HPDE6-E6E7 (cell line): ENCODE measurements around the gene TAMALIN.

Source experiments
- DNase-seq: peaks from one replicate; pipeline ENCODE4 v3.0.0; 2011; ENCODE audit warnings: missing footprints; ENCODE audit errors: extremely low spot score

The TAMALIN gene

DNA sequence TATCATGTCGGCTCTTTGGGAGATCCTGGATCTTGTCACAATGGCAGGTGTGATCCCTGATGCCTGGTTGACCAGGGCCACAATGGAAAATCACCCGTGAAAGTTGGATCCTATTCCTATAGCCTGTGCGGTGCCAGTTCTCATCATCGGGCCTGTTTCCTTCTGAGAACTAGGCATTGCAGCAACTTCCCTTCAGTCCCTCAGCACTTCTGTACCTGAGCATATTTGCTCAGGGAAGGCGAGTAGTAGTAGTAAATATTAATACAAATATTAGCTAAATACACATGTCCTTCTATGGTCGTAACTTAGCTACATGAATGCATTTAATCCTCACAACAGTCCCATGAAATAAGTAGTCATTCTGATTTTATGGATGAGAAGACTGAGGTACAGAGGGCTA, 22.1 kb upstream of the TAMALIN start:
- DNase-seq: no peak

DNA sequence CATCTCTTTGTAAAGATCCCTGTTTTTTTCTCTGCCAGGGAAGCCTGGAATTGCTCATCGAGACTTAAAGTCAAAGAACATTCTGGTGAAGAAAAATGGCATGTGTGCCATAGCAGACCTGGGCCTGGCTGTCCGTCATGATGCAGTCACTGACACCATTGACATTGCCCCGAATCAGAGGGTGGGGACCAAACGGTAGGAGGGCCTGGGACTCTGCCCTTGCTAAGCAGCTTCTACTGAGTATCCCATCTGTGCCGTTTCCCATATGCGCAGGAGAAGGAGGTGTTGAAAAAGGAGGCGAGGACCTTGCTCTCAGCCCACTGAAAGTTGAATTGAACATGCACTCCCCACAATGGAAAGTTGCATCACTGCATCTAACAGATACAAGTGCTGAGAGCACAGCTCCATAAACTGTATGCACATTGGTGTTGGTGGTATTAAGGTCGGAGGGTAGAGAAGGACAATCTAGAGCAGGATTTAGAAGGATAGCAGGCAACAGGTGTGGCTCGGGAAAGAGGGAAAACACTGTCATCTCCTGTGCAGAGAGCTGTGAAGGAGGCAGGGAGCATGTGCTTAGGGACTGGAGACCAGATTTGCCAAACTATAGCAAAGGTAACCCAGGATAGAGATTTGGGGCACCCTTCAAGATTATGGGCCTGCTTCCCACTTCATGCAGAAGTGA, 21.5 kb upstream of the TAMALIN start:
- DNase-seq: no peak

DNA sequence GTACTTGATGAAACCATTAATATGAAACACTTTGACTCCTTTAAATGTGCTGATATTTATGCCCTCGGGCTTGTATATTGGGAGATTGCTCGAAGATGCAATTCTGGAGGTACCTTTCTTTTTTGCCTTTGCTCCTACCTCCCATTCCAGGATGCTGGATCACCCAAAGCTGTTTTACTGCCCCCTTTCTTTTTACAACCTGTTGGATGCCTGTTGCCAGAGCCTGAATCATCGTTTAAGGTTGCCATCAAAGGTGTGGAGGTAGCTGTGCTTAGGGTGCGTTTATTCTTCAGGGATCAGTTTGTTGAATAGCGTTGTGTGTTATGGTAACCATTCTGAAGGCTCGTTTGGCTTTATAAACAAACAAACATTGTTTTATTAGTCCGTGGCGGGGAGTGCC, 19.9 kb upstream of the TAMALIN start:
- no peak for DNase-seq

DNA sequence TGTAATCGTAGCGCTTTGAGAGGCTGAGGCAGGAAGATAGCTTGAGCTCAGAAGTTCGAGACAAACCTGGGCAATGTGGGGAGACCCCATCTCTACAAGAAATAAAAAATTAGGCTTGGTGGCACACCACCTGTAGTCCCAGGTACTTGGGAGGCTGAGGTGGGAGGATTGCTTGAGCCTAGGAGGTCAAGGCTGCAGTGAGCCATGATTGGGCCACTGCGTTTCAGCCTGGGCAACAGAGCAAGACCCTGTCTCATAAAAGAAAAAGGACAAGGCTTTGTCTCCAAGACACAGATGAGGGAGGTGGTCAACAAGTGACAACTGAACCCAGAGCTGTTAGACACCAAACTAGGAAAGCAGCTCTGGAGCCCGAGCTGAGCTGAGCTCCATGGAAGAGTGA, 14.5 kb upstream of the TAMALIN start:
- DNase-seq: no peak

DNA sequence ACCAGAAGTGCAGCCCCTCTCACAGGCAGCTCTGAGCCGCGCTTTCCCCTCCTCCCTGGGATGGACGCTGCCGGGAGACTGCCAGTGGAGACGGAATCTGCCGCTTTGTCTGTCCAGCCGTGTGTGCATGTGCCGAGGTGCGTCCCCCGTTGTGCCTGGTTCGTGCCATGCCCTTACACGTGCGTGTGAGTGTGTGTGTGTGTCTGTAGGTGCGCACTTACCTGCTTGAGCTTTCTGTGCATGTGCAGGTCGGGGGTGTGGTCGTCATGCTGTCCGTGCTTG, 12.3 kb upstream of the TAMALIN start:
- DNase-seq: no peak

- no peak for DNase-seq
These were observed 11.8 kb upstream of the TAMALIN start for GRCh38 chr12:51994959-51995358.

DNA sequence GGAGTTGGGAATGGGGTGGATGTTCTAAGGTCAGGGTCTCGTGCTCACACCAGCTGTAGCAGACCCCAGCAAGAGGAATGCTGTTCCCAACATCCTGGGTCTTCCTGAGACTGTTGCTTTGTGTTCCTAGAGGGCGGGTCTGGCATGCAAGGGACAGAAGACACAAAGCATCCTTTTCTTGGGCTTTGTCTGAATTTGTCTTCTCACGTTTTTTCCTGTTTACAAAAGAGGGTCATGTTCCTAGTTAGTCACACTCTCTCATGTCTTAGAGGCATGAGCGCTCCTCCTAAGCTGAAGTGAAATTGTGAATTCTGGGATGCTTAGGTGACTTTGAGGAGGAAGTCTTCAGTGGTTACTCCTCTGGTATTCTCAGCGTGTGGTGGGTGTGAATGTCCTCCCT, 9.6 kb upstream of the TAMALIN start:
- no peak for DNase-seq

DNA sequence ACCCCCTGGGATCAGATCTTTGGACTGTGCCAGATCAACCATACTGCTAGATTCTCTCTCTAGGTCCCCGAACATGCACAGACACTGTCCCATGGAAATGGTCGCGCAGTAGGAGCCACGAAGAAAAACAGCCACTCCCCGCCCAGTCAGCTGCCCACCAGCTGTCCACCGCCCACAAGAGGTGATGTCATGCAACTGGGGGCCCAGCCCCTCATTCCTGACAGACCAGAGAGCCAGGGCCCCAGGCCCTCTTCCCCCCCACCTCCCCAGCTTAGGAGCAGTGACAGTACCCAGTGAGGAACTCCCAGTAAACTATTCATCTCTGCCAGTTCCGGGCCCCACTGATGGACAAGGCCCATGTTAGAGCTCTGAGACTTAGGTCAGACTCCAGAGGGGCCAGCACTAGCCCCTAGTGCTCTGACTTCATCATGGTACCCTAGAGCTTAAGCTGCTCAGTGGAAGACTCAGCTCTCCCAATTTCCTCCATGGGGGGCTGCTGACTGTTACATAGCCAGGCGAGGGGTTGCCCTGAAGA, 3.7 kb upstream of the TAMALIN start:
- no peak for DNase-seq

- DNase-seq: no peak
These were observed 3.2 kb upstream of the TAMALIN start for GRCh38 chr12:52003591-52003990.

- DNase-seq: peak; percentile 61
These were observed 2.6 kb upstream of the TAMALIN start for GRCh38 chr12:52004042-52004648.

GRCh38 chr12:52005218-52005902, 1.4 kb upstream of the TAMALIN start:
- no peak for DNase-seq

DNA sequence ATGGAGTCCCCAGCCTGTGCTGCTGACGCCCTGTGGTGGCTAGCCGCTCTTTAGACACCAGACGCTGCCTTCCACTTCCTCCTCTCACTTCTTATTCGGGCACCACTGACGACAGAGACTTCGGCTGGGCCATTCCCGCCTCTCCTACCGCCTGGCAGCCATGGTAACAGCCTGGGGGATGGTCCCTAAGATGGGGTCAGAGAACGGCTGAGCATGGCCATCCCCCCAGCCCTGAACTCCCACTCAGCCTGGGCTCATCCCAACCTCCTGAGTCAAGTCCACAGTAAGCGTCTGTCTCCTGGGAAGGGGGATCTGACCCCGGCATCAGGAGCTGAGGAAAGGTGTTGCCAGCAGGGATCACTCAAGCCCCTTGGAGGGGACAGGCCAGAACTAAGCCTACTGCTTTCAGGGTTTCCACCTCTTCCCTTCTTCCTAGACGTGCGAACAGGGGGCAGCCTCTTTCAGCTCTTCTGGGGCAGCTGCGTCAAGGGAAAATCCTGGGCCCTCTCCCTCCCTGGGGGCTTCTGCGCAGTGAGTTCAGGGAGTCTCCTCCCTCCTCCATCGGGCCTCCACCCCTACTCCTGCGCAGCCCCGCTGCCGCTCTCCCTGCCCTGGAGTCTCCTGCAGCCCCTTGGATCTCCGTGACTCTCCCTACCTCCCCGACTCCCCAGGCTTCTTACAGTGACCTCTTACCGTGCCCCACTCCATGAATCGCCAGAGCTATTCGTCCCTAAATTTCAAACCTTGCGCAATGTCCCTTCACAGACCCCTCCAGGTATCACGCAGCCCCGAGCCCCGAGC, 643 bp upstream of the TAMALIN start:
- no peak for DNase-seq

GRCh38 chr12:52007158-52007921, 594 bp downstream of the TAMALIN start:
- DNase-seq: no peak

GRCh38 chr12:52007982-52008510, 1.3 kb downstream of the TAMALIN start:
- no peak for DNase-seq

DNA sequence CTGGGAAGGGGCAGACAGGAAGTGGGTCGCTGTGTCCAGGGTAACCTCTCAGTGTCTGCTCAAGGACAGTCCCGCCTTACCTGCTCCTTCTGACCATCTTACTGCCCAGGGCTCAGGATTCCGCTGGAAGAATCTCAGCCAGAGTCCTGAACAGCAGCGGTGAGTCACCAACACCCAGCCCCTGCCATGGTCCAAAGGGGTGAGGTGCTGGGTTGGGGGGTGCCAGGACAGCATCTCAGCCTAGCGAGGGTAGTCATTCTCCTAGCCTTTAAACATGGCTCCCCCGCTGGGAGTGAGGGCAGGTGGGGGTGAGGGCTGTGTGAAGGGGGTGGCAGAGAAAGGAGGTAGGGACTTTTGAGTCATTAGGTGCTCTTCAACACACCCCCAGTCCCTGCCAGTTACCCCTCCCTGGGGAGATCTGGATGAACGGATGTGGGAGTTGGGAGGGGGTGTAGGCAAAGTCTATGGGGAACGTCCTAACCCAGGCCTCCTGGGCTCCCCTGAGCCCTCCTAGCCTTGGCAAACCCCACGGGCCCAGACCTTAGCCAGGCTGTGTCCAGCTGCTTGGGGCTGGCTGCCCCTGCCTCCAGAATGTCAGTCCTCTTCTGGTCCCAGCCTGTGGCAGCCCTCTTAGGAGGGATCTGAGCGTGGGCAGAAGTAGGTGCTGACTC, 2.5 kb downstream of the TAMALIN start:
- DNase-seq: no peak

DNA sequence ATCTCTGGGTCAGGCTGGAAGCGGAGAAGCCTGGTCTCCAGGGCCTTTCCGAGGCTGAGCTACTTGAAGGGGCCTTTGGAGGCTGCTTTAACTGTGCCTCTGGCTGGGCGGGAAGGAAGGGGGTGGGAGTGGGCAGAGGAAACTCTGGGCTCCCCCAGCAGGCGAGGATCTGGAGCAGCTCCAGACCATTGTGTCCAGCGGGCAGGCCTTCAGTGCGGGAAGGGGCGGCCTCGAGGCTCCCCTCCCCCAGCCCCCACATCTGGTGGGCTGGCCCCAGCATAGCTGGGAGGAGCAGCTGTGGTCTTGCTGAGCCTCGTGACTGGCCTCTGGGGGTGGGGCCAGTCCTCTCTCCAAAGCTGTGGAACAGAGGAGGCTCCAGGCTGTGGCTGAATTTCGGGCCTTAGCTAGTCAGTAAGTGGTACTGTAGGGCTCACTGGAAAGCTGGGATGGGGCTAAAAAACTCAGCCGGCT, 3.4 kb downstream of the TAMALIN start:
- no peak for DNase-seq

DNA sequence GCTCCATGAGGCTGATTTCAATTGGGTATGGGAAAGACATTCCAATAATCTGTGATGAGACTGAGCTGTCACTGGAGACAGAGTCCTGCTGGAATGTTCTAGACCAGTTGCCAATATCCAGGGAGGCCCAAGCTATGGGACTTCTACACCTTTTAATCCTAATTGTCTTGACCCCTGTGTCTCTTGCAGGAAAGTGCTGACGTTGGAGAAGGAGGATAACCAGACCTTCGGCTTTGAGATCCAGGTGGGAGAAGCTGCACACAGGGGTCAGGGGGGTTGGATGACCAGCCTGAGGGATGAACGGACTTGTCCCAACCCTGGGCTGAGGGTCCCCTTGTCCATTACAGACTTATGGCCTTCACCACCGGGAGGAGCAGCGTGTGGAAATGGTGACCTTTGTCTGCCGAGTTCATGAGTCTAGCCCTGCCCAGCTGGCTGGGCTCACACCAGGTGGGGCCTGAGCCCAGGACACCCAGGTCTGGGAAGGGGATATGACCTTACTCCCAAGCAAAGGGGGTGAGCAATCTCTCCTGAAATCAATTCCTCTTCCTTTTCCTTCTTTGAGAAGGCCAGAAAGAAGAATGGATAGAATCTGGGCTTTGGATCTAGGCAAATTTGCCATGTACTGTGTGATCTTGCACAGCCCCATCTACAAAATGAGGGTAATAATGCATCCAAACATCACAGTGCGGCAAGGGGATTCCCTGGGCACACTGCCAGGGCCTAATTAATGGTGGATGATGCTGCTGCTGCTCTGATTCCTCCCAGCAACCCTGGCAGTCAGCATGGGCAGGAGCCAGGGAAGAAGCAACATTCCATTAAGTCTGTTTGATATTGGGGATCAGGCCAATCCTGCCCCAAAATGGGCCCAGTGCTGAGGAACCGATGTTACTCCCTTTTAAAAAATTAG, 4.2 kb downstream of the TAMALIN start:
- DNase-seq: no peak

GRCh38 chr12:52011602-52012214, 5.0 kb downstream of the TAMALIN start:
- no peak for DNase-seq

- no peak for DNase-seq
These were observed 7.0 kb downstream of the TAMALIN start for GRCh38 chr12:52013626-52014310.
